Fibroblast of lung (primary cell): ENCODE results near the gene ARMC5.

ENCODE experiments used
- CTCF ChIP-seq, 2 donors: IDR thresholded peaks in 1 of 2; conservative IDR thresholded peaks in 1 of 2; 1 replicate in 1 of 2; 2 replicates in 1 of 2; pipeline ENCODE4 v1.5.1; 2011 to 2012; ENCODE audit warnings: low read length in 2 of 2, control low read depth in 1 of 2, inconsistent platforms in 1 of 2, low read depth in 1 of 2, mild to moderate bottlenecking in 1 of 2
- EZH2 ChIP-seq: IDR thresholded peaks from 2 replicates; pipeline ENCODE4 v1.5.1; 2012; ENCODE audit warnings: low read length, control low read depth, mild to moderate bottlenecking; ENCODE audit errors: missing control alignments

- TF ChIP-seq CTCF (conservative IDR thresholded peaks at IDR 0.05 in 1 of 2, IDR thresholded peaks at IDR 0.05 in 1 of 2; ENCODE audit: low read depth in 1 of 2, low read length in 2 of 2) (no peak), EZH2 (no peak)
Observed at GRCh38 chr16:31436221-31437045, 22.9 kb upstream of the ARMC5 start.
